ENCODE measurements around the gene DPP8.
A peak's percentile ranks its signal among the peaks of the same experiment; 100 is the strongest.
"Not testable (repeated sequence)": the region's sequence is repeated elsewhere in the genome, so short reads cannot be mapped to it uniquely, and the experiment has no call there.

Gene DPP8

GRCh38 chr15:65524226-65524625 lies 6.7 kb upstream of the DPP8 start:
- DNase-seq, result no peak

- DNase-seq, result no peak
These were observed 3.9 kb upstream of the DPP8 start for GRCh38 chr15:65521350-65521749.

GRCh38 chr15:65518633-65519285 lies 1.3 kb upstream of the DPP8 start:
- no peak for DNase-seq

GRCh38 chr15:65517866-65518207 lies 348 bp upstream of the DPP8 start:
- DNase-seq, result no peak

- DNase-seq, result no peak
These were observed 4.6 kb downstream of the DPP8 start for GRCh38 chr15:65512807-65513416.

GRCh38 chr15:65512189-65512588 lies 5.3 kb downstream of the DPP8 start:
- no peak for DNase-seq

GRCh38 chr15:65509321-65509720 lies 8.2 kb downstream of the DPP8 start:
- DNase-seq, result no peak

GRCh38 chr15:65494076-65494475 lies 23.4 kb downstream of the DPP8 start:
- DNase-seq, result peak; percentile 11

GRCh38 chr15:65484876-65485275 lies 32.6 kb downstream of the DPP8 start:
- no peak for DNase-seq

GRCh38 chr15:65476903-65477302 lies 40.6 kb downstream of the DPP8 start:
- DNase-seq, result no peak

- no peak for DNase-seq
These were observed 46.6 kb downstream of the DPP8 start for GRCh38 chr15:65470866-65471265.

- no peak for DNase-seq
These were observed 49.1 kb downstream of the DPP8 start for GRCh38 chr15:65468229-65468909.

GRCh38 chr15:65466901-65467300 lies 50.6 kb downstream of the DPP8 start:
- DNase-seq, result peak; percentile 13

GRCh38 chr15:65463096-65463495 lies 54.4 kb downstream of the DPP8 start:
- DNase-seq, result not testable (repeated sequence)

- DNase-seq, result no peak
These were observed 56.6 kb downstream of the DPP8 start for GRCh38 chr15:65460741-65461347.

- DNase-seq, result not testable (repeated sequence)
These were observed 62.2 kb downstream of the DPP8 start for GRCh38 chr15:65455256-65455655.

- no peak for DNase-seq
These were observed 65.5 kb downstream of the DPP8 start for GRCh38 chr15:65451989-65452388.

- no peak for DNase-seq
These were observed 66.9 kb downstream of the DPP8 start for GRCh38 chr15:65450556-65450955.

- no peak for DNase-seq
These were observed 70.3 kb downstream of the DPP8 start for GRCh38 chr15:65447145-65447544.

GRCh38 chr15:65434201-65434600 lies 83.3 kb downstream of the DPP8 start:
- no peak for DNase-seq

GRCh38 chr15:65431731-65432130 lies 85.8 kb downstream of the DPP8 start:
- no peak for DNase-seq

GRCh38 chr15:65426216-65426853 lies 91.2 kb downstream of the DPP8 start:
- DNase-seq, result no peak

- DNase-seq, result no peak
These were observed 92.8 kb downstream of the DPP8 start for GRCh38 chr15:65424683-65425082.

All from kidney glomerular epithelial cell (primary cell).